Neural progenitor cell (in vitro differentiated cells): ENCODE measurements around the gene APOB. TPM values are rescaled to one million over a fixed set of nuclear protein-coding genes. Genes with fewer than 3 reads are reported as not detected.
A peak's percentile ranks its signal among the peaks of the same experiment; 100 is the strongest.

Experiments
- DNase-seq: peaks from one replicate; pipeline ENCODE4 v3.0.0-alpha.2; 2016; ENCODE audit warnings: low spot score
- H2AFZ ChIP-seq: fragments of 200-600 bp; sonication (generic); replicated peaks from 2 replicates; pipeline ENCODE4 v1.6.1; 2016; ENCODE audit warnings: antibody characterized with exemption
- H3F3A ChIP-seq: fragments of 200-600 bp; sonication (generic); 2 replicates; pipeline ENCODE4 v1.6.1; 2016; ENCODE audit warnings: antibody characterized with exemption, low read depth
- H3K27ac ChIP-seq: fragments of 200-600 bp; sonication (generic); 2 replicates; pipeline ENCODE4 v1.5.1; 2016; ENCODE audit warnings: mild to moderate bottlenecking
- H3K27me3 ChIP-seq: fragments of 200-600 bp; sonication (generic); 2 replicates; pipeline ENCODE4 v1.6.1; 2016; ENCODE audit warnings: mild to moderate bottlenecking, moderate library complexity
- H3K36me3 ChIP-seq: fragments of 200-600 bp; sonication (generic); 2 replicates; pipeline ENCODE4 v1.5.1; 2016
- H3K4me1 ChIP-seq: fragments of 200-600 bp; sonication (generic); 2 replicates; pipeline ENCODE4 v1.6.1; 2016; ENCODE audit warnings: mixed run types
- H3K4me2 ChIP-seq: fragments of 200-600 bp; sonication (generic); 2 replicates; pipeline ENCODE4 v1.6.1; 2016
- H3K4me3 ChIP-seq: fragments of 200-600 bp; sonication (generic); 2 replicates; pipeline ENCODE4 v1.5.1; 2016
- H3K79me2 ChIP-seq: fragments of 200-600 bp; sonication (generic); 2 replicates; pipeline ENCODE4 v1.6.1; 2016; ENCODE audit warnings: low read depth
- H3K9ac ChIP-seq: fragments of 200-600 bp; sonication (generic); 2 replicates; pipeline ENCODE4 v1.6.1; 2016
- H3K9me3 ChIP-seq: fragments of 200-600 bp; sonication (generic); 2 replicates; pipeline ENCODE4 v1.5.1; 2016; ENCODE audit warnings: low read depth
- H4K20me1 ChIP-seq: fragments of 200-600 bp; sonication (generic); 2 replicates; pipeline ENCODE4 v1.6.1; 2016; ENCODE audit warnings: low read depth
- H3K27ac Mint-ChIP-seq: 3 replicates; pipeline ENCODE4 v1.8.0; 2021; ENCODE audit warnings: mixed read lengths
- H3K27me3 Mint-ChIP-seq: 2 replicates; pipeline ENCODE4 v1.8.0; 2022; ENCODE audit warnings: low read depth, mild to moderate bottlenecking, inconsistent platforms, moderate library complexity, mixed read lengths; ENCODE audit not compliant: insufficient read depth
- H3K36me3 Mint-ChIP-seq: 3 replicates; pipeline ENCODE4 v1.8.0; 2021; ENCODE audit warnings: mixed read lengths
- H3K4me1 Mint-ChIP-seq: 3 replicates; pipeline ENCODE4 v1.8.0; 2021; ENCODE audit warnings: mixed read lengths
- H3K4me3 Mint-ChIP-seq: 3 replicates; pipeline ENCODE4 v1.8.0; 2021; ENCODE audit warnings: mild to moderate bottlenecking, moderate library complexity, mixed read lengths
- H3K9me3 Mint-ChIP-seq: 3 replicates; pipeline ENCODE4 v1.8.0; 2020; ENCODE audit warnings: mixed read lengths
- EZH2 ChIP-seq: fragments of 200-600 bp; sonication (generic); IDR thresholded peaks from 2 replicates; pipeline ENCODE4 v1.6.1; 2017; ENCODE audit warnings: antibody characterized with exemption, mild to moderate bottlenecking, moderate library complexity
- EZH2phosphoT487 ChIP-seq: fragments of 200-600 bp; sonication (generic); IDR thresholded peaks from 2 replicates; pipeline ENCODE4 v1.6.1; 2017; ENCODE audit warnings: antibody characterized with exemption
- total RNA-seq: library from RNA; depleted of rRNA; stranded (reverse); fragments of >200 nt; gene quantifications from 2 replicates; pipeline ENCODE4 v1.2.3, GENCODE V29; 2015; ENCODE audit warnings: low replicate concordance
- TF ChIP-seq, protein P1 (sequence below): fragments of 200-600 bp; sonication (generic); IDR thresholded peaks from 2 replicates; pipeline ENCODE4 v1.5.1; 2017; ENCODE audit warnings: antibody characterized with exemption, mild to moderate bottlenecking

APOB gene
- total RNA-seq, 1 donor from 2014 or later, result 0.47 TPM

DNA sequence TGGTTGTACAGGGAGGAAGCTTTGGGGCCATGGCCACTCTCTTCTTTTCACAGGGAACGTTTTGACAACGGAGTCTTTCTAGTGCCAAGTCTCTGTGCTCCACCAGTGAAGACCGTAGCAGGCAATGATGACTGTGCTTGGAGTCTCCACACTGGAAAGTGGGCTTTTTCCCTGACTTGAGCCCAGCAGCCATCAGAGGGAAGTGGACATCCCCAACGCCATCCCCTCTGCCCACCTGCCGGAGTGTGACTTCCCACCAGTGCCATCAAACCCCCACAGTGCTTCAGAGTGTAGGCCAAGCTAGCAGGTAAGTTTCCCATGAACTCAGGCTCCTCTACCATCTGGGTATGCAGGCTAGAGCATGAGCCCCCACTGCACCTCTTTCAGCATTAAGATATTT is 78.7 kb downstream of the APOB start:
- no peaks in the 10 kb centered on the region for H3K36me3 Mint-ChIP-seq
- Histone ChIP-seq H3K36me3 (no peaks in the 10 kb centered on the region), H3K9me3 (no peaks in the 10 kb centered on the region), H3F3A (no peaks in the 10 kb centered on the region), H2AFZ (no peak overlapping the region), H3K4me1 (no peaks in the 10 kb centered on the region), H4K20me1 (no peaks in the 10 kb centered on the region), H3K79me2 (no peaks in the 10 kb centered on the region), H3K27me3 (peaks cover 10% of the 10 kb centered on the region), H3K9ac (no peak overlapping the region), H3K4me3 (no peak overlapping the region), H3K4me2 (no peak overlapping the region), H3K27ac (no peak overlapping the region)
- H3K27ac Mint-ChIP-seq, result no peak overlapping the region
- peaks cover 16% of the 10 kb centered on the region for H3K27me3 Mint-ChIP-seq
- TF ChIP-seq EZH2 (no peak), EZH2phosphoT487 (no peak)
- TF ChIP-seq, protein P1, sequence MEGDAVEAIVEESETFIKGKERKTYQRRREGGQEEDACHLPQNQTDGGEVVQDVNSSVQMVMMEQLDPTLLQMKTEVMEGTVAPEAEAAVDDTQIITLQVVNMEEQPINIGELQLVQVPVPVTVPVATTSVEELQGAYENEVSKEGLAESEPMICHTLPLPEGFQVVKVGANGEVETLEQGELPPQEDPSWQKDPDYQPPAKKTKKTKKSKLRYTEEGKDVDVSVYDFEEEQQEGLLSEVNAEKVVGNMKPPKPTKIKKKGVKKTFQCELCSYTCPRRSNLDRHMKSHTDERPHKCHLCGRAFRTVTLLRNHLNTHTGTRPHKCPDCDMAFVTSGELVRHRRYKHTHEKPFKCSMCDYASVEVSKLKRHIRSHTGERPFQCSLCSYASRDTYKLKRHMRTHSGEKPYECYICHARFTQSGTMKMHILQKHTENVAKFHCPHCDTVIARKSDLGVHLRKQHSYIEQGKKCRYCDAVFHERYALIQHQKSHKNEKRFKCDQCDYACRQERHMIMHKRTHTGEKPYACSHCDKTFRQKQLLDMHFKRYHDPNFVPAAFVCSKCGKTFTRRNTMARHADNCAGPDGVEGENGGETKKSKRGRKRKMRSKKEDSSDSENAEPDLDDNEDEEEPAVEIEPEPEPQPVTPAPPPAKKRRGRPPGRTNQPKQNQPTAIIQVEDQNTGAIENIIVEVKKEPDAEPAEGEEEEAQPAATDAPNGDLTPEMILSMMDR, result no peak
- H3K9me3 Mint-ChIP-seq, result no peaks in the 10 kb centered on the region
- DNase-seq, result no peak
- H3K4me3 Mint-ChIP-seq, result no peak overlapping the region
- H3K4me1 Mint-ChIP-seq, result no peaks in the 10 kb centered on the region

DNA sequence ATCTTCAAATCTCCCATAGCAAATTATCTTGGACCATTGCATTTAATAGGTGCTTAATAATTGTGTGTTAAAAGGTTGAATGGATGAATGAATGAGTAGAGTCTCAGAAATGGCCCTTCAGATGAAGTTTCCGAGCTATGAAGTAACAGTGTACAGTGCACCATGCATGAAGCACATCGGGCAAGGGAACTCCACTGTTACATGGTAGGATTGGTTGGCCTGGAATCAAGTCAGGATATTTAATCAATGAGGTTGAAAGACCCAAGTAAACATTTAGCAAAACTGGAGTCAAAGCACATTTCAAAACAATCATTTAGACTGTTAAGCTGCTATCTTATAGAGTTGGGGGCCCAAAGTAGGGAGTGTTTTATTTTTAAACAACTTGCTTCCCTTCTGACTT is 80.0 kb downstream of the APOB start:
- H3F3A ChIP-seq, result no peaks in the 10 kb centered on the region
- no peak overlapping the region for H2AFZ ChIP-seq
- H3K79me2 ChIP-seq, result no peaks in the 10 kb centered on the region
- Mint-ChIP-seq H3K27ac (no peak overlapping the region), H3K4me3 (no peak overlapping the region), H3K27me3 (peaks cover 13% of the 10 kb centered on the region), H3K4me1 (no peaks in the 10 kb centered on the region), H3K9me3 (no peaks in the 10 kb centered on the region), H3K36me3 (no peaks in the 10 kb centered on the region)
- H3K4me1 ChIP-seq, result no peaks in the 10 kb centered on the region
- no peak overlapping the region for H3K4me3 ChIP-seq
- peaks cover 10% of the 10 kb centered on the region for H3K27me3 ChIP-seq
- no peak overlapping the region for H3K4me2 ChIP-seq
- no peaks in the 10 kb centered on the region for H3K36me3 ChIP-seq
- DNase-seq, result no peak
- H4K20me1 ChIP-seq, result no peaks in the 10 kb centered on the region
- no peak overlapping the region for H3K9ac ChIP-seq
- TF ChIP-seq EZH2phosphoT487 (no peak), EZH2 (no peak)
- TF ChIP-seq, protein P1, result no peak
- no peaks in the 10 kb centered on the region for H3K9me3 ChIP-seq
- no peak overlapping the region for H3K27ac ChIP-seq

GRCh38 chr2:20962939-20963557 is 80.8 kb downstream of the APOB start:
- no peaks in the 10 kb centered on the region for H4K20me1 ChIP-seq
- no peak for TF ChIP-seq EZH2phosphoT487
- TF ChIP-seq, protein P1, result peak; percentile 94
- H3K27me3 Mint-ChIP-seq, result peaks cover 13% of the 10 kb centered on the region
- no peak overlapping the region for H3K27ac Mint-ChIP-seq
- H3F3A ChIP-seq, result no peaks in the 10 kb centered on the region
- peaks cover under 1% of the 10 kb centered on the region for H3K4me1 Mint-ChIP-seq
- no peaks in the 10 kb centered on the region for H3K36me3 ChIP-seq
- no peak overlapping the region for H3K4me3 ChIP-seq
- no peaks in the 10 kb centered on the region for H3K36me3 Mint-ChIP-seq
- H3K9me3 ChIP-seq, result no peaks in the 10 kb centered on the region
- H3K27ac ChIP-seq, result no peak overlapping the region
- no peaks in the 10 kb centered on the region for H3K9me3 Mint-ChIP-seq
- H3K4me2 ChIP-seq, result no peak overlapping the region
- DNase-seq, result peak; percentile 82
- H3K27me3 ChIP-seq, result peaks cover 10% of the 10 kb centered on the region
- no peaks in the 10 kb centered on the region for H3K4me1 ChIP-seq
- no peak overlapping the region for H3K4me3 Mint-ChIP-seq
- H3K9ac ChIP-seq, result no peak overlapping the region
- H3K79me2 ChIP-seq, result no peaks in the 10 kb centered on the region
- H2AFZ ChIP-seq, result no peak overlapping the region
